SIG-M5 treated with dmso at 0.1 percent for 504 hours (cell line): ENCODE results near the gene KRT85.
"Not testable (repeated sequence)": the region's sequence is repeated elsewhere in the genome, so short reads cannot be mapped to it uniquely, and the experiment has no call there.

Experiments
- DNase-seq: peaks from one replicate; lab custom pipeline; 2025; ENCODE audit not compliant: unreplicated experiment; lab: John Stamatoyannopoulos, UW

KRT85 gene

DNA sequence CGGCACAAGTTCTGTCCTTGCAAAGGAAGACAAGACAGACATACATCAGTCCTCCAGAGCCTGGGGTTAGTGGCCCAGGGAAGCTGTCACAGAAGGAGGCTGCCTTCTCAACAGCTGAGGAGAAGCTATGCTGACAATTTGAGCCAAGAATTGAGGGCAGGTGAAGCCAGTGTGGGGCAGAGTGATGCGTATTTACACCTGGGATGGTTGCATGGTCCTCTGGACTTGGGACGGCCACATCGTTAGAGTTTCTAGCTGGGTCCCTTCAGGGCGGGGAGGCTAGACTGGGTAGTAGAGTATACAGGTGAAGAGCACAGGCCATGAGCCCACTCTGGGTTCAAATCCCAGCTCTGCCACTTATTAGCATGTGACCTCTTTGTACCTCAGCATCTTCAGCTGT is 16.5 kb downstream of the KRT85 start:
- DNase-seq = no peak

DNA sequence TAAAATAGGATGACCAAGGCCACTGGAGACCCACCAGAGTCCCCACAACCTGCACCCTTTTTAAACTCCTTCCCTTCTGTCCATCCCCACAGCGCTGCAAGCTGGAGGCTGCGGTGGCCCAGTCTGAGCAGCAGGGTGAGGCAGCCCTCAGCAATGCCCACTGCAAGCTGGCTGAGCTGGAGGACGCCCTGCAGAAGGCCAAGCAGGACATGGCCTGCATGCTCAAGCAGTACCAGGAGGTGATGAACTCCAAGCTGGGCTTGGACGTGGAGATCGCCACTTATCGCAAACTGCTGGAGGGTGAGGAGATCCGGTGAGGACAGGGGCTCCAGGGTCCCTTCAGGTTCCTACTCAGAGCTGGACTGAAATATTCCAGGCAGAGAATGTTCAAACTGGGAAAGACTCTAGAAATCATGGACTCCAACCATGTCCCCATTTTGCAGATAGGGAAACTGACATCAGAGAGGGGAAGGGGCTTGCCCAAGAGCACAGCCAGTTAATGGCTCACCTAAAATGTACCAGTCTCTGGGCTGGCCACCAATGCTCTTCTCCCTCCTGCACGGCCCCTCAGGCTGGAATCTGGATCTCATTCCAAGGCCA is 17.2 kb downstream of the KRT85 start:
- DNase-seq = no peak

DNA sequence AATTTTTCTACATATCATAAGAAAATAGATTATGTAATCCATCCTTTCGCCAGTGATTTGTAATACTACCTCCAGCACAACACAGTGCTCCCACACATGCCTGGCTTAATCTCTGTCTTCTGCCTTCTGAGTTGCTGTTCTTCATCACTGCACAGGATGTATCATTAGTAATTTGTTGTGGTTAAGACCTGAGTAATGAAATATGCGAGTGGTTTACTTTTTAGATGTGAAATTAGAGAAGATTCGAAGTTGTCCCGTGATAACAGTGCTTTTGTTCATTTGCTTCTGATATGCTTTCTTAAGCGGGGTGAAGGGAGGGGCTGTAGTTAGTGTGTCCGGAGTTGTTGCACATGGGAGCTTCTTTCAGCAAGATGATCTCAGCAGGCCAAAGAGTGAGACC is 18.1 kb downstream of the KRT85 start:
- DNase-seq = no peak

DNA sequence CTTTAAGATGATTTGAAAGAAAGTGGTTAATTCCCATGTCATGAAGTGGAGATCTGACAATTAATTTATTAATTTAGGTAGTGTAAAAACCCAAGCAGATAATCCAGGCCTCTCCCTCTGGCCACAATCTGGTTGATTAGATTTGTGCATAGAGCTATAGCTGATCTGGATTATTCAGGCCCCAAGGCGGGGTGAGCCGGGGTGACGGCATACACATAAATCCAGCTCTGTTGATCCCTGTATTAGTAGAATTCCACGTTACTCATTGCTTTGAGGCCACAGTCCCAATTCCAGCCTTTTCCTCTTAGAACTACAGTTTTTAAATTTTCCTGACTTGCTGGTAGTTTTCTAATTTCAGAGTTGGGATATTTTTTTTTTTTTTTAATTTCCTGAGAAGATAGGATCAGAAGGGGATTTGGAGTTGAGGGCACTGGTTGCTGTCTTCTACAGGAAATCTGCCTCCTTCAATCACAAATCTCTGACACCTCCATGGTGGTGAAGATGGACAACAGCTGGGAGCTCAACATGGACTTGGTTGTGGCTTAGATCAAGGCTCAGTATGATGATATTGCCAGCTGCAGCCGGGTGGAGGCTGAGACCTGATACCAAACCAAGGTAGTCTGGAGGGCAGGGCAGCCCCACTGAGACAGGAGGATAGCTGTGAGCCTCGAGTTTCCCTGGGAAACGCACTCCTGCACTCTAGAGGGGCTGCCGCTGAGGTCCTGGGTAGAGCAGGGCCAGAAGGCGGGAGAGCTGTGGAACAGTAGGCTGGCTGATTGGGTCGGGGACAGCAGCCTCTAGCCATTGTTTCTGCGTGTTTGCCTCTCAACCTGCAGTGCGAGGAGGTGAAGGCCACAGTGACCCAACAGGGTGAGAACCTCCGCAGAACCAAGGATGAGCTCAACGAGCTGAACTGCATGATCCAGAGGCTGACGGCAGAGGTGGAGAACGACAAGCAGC is 19.4 kb downstream of the KRT85 start:
- DNase-seq = no peak

DNA sequence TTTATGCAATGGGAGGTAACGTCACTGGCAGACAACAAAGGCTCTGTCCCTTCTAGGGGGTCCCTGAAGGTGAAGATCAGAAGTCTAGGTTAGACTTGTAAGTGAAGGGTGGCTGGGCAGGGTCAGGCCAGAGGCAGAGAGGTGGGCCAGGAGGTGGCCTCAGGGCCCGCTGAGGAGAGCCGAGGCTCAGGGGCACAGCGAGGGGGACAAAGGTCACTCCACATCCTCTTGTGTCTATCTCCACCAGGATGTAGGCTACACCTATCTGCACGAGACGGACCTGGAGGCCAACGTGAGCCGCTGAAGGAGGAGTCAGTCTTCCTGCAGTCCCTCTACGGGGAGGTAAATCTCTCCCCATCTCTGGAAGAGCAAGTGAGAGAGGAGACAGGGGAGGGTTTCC is 20.3 kb downstream of the KRT85 start:
- DNase-seq = no peak

DNA sequence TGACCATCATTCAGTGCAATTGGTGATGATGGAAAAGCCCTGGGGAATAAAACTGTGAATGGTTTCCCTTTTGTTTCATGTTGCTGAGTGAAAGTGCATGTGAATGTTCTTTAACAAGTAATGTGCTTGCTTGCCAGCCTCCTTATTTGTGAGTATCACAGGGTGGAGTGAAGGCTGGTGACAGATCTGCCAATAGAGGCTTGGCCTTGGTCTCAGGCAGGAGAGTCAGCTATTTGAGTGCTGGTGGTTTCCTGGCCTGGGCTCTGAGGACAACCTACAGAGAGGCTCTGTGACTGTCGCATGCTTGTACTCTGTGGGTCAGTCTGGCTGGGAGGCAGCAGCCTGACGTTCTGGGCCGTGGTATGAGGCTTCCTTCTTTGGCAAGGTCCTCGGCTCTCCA is 20.7 kb downstream of the KRT85 start:
- DNase-seq = no peak

DNA sequence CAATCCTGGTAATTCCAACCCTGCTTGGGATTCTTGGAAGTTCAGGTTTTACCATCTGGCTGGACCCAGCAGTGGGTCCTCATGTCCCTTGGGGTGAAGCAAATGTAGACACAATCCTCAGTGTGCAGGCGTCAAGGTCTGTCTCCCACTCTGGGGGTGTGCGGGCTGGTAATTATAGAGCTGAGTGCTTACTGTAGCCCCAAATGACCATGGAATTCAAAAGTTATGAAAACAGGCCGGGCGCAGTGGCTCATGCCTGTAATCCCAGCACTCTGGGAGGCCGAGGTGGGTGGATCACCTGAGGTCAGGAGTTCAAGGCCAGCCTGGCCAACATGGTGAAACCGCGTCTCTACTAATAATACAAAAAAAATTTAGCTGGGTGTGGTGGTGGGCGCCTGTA is 22.2 kb downstream of the KRT85 start:
- not testable (repeated sequence) for DNase-seq

DNA sequence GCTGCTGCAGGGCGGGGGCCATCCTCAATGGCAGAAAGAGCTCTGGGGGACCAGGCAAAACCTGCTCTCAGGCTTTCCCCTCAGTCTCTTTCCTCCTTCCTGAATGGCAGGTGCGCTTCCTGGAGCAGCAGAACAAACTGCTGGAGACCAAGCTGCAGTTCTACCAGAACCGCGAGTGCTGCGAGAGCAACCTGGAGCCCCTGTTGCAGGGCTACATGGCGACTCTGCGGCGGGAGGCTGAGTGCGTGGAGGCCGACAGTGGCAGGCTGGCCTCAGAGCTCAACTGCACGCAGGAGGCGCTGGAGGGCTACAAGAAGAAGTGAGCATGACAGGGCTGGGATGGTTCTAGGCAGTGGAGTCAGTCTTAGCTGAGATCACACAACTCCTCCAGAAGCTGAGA is 23.2 kb downstream of the KRT85 start:
- no peak for DNase-seq

DNA sequence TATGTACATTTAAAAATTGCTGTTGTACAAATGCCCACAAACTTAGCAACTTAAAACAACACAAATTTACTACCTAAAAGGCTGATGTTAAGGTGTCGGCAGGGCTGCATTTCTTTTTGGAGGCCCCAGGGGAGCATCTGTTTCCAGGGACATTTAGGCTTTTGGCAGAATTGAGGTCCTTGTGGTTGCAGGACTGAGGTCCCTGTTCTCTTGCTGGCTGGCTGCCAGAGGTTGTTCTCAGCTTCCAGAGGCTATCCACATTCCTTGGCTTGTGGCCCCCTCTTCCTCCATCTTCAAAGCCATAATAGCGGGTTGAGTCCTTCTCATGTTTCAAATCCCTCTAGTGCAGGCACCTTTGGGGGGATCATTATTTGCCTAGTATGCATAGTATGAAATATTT is 23.7 kb downstream of the KRT85 start:
- no peak for DNase-seq

DNA sequence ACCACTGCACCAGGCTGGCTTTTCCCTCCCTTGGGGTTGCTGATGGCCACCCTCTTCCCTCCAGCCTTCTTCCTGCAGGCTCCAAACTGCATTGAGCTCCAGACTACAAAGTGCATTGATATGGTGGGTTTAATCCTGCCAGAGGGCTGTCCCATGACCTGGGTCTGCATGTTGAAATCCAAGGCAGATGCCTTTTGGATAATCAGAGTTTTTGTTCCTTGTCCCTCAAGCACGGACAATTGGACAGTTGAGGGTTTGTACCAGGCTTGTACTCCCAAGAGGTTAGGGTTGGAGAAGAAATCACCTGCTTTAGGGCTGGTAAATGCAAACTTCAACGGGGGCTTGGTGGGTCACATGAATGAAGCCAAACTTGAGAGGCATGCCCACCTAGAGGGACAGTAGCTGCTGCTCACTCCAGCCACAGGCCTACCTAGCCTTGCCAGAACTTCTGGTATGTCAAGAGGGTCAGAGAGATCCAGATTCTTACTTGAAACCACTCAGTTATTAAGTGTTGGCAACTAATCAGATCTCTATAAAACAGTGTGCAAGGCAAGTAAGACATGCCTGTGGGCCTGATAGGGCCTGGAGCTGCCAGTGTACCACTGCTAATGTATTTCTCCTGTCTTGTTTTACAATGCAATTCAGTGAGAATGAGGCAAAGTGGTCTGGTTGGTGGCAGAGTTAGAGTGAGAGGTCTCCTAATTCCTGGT is 24.3 kb downstream of the KRT85 start:
- no peak for DNase-seq

DNA sequence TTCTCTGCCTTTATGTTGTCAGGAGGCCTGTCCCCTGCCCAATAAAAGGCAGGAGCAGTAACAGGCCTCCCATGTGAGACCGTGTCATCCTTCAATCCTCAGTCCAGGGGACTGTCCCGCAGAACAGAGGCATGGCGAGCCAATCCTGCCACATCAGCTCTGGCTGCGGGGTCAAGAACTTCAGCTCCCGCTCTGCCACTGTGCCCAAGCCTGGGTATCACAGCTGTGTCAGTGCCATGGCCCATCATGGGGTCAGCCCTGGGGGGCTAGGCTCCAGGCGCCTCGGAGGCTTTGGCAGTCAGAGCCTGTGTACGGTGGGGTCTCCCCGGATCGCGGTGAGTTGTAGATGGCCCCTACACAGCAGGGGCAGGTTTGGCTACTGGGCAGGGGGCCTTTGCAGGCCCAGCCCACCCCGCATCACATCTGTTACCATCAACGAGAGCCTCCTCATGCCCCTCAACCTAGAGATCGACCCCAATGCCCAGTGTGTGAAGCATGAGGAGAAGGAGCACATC is 26.2 kb downstream of the KRT85 start:
- no peak for DNase-seq

DNA sequence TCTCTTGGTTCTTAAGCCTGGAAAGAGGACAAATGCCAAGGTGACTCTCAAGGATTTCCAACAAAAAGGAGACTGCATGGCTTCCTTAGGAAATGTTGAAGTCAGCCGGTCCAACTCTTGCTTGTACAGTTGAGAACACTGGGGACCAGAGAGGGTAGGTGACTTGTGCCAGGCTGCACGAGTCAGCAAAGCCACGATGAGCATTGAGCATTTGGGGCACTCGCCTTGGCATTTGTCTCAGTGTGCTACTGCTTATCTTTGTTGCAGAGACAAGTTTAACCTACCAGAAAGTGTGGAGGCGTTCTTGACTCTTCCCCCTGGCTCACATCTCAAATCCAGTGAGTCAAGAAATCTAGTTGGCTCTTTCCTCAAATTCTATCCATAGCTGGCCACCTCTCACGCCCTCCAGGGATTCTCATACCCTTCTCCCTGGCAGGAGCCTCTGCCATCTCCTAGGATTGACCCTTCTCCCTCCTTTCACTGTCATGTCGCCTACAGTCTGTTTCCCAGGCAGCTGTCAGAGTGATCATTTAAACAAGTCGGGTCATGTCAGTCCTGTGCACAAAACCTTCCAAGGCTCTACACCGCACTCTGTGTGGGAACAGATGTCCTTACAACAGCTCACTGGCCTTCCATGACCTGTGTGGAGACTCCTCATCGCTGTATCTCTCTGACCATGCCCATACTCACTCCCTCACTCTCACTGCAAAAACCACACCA is 28.9 kb downstream of the KRT85 start:
- no peak for DNase-seq

DNA sequence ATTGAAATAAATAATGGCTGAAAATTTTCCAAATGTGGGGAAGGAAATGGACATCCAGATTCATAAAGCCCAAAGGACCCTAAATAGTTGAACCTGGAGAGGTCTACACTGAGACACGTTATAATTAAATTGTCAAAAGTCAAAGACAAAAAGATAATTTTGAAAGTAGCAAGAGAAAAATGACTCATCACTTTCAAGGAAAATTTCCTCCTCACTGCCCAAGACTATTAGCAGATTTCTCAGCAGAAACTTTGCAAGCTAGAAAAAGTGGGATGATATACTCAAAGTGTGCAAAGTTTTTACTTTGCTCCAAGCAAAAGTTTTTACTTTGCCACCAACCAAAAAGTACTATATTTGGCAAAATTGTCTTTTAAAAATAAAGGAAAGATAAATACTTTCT is 30.2 kb downstream of the KRT85 start:
- DNase-seq = no peak

DNA sequence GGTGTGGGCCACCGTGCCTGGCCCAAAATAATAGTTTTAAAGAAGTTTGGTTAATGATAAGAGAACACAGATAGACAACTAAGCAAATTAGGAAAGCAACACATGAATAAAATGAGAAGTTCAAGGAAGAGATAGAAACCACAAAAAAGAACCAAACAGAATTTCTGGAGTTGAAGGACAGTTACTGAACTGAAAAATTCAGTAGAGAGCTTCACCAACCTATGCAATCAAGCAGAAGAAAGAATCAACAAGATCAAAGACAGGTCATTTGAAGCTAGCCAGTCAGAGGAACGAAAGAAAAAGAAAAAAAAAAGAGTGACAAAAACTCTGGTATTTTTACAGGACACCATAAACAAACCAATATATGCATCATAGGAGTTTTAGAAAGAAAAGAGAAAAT is 30.6 kb downstream of the KRT85 start:
- DNase-seq = no peak

DNA sequence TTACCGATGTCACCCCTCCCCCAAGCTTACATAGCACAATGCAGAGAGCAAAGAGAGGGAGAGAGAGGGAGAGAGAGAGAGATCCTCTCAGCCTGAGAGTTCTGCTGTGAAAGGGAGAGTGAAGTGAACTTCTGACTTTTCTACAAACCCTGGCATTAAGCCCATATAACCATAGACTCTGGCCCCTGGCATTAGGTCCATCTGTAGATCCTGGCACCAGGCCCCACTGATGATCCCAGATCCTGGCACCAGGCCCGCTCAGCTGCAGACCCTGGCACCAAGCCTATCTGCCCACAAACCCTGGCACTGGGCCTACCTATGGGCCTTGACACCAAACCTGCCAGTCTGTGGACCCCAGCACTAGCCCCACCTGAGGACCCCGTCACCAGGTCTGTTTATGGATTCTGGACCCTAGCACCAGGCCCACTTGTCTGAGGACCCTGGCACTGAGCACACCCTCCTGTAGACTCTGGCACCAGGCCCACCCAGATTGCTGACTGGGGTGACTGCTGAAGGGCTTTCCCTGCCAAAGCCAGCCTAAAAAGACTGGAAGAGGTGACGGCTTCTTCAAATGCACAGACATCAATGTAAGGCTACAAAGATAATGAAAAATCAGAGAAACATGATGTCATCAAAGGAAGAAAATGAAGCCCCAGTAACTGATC is 31.6 kb downstream of the KRT85 start:
- DNase-seq = no peak

DNA sequence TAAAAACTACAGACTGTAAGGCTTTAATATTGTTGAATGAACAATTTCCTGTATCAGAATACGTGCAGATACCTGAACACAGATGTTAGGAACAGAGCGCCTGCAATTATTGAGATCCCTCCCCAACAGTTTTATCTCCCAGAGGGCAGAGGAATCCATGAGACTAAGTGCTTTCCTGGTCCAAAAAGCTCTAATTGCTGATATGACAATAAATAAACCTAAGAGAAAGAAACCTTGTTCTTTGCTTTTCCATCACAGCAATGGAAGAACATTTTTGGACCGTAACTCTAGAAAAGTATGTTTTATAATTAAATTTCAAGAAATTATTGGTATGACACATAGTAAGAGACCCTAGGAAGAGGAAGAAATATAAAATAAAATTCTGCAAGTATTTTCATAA is 33.1 kb downstream of the KRT85 start:
- no peak for DNase-seq

DNA sequence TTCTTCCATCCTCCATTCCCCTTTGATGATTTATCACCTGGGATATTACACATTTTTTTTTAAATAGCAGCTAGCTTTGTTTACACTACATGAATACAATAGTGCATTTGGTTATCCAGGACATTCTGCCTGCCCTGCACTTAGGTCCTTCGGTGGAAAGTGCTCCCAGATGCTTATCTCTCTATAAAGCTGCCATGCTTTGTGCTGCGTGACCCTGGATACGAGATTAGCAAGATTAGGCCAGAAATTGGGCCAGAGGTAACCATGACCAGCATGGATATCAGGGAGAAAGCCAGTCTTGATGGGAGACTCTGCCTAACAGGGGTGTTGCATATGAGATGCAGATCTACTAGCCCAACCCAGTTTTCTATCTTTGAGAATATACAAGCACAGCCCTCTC is 34.0 kb downstream of the KRT85 start:
- DNase-seq = no peak

DNA sequence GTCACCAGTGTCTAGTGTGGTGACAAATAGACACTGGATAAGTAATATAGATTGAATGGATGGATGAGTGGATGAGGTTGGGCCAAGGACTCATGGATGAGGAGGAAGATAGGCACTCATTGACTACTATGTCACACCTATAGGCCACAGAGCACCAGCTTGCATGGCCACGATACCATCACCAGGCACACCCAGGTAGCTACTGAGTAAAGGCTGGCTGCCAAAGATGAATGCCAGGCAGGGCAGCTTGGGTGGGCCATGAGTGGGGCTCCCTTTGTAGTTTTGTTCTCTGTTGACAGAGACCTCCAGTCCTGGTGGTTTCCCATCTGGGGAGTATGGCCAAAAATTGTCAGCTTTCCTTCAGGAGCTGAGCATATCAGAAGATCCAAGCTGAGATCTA is 34.9 kb downstream of the KRT85 start:
- DNase-seq = no peak

DNA sequence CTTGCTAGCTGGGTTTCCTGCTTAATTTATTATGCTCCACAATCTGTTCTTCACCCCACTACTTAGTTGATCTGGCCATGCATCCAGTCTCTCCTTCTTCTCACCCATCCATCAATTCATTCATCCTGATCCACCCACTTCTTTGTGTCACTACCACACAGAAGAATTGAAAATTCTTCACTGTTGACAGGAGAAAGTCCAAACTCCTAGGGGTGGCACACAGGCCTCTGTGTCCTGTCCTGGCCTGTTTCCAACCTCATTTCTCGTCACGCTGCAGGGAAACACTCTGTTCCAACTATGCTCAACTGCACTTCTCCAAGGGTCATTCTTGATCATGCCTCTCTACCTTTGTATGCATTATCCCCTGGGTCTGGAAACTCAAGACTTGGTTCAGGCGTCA is 35.4 kb downstream of the KRT85 start:
- no peak for DNase-seq

DNA sequence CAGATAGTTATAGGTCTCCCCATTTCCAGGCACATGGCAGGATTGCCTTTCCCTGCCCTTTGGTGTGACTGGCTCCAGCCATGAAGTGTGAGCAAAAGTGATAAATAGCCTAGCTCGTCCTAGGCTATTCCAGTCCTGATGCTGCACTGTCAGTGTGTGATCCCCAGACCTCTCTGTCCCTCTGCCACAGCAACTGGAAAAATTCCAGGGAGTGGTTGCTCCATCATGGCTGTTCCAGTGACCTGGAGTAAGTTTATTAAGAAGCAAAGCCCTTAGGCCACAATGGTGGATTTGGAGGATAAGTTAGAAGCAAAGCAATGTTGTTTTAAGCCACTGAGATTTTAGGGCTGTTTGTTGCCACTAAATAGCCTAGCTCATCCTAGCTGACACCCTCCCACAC is 36.2 kb downstream of the KRT85 start:
- DNase-seq = no peak
